TTC549 (cell line): ENCODE results near the gene POLR1G.
"Not testable (repeated sequence)": the region's sequence is repeated elsewhere in the genome, so short reads cannot be mapped to it uniquely, and the experiment has no call there.

Experiments
- FAIRE-seq: peaks from 2 replicates; lab custom pipeline; 2012; peaks lifted over from hg19 to GRCh38; lab: Jason Lieb, UNC

The POLR1G gene

GRCh38 chr19:45395821-45396617 lies 10.4 kb upstream of the POLR1G start:
- no peak for FAIRE-seq

GRCh38 chr19:45400192-45400591 lies 6.3 kb upstream of the POLR1G start:
- no peak for FAIRE-seq

GRCh38 chr19:45401815-45402214 lies 4.6 kb upstream of the POLR1G start:
- no peak for FAIRE-seq

GRCh38 chr19:45402298-45403061 lies 4.0 kb upstream of the POLR1G start:
- FAIRE-seq, result no peak

GRCh38 chr19:45403272-45403671 lies 3.2 kb upstream of the POLR1G start:
- FAIRE-seq, result no peak

GRCh38 chr19:45403781-45404556 lies 2.5 kb upstream of the POLR1G start:
- no peak for FAIRE-seq

GRCh38 chr19:45404557-45405434 lies 1.6 kb upstream of the POLR1G start, which contains the start of gene PPP1R13L:
PPP1R13L (minus strand) TSS chr19:45405069; CDS start chr19:45398318, 6,751 bp downstream.
- FAIRE-seq, result no peak

- no peak for FAIRE-seq
Observed at GRCh38 chr19:45405435-45406225, 814 bp upstream of the POLR1G start.

- no peak for FAIRE-seq
Observed at GRCh38 chr19:45407091-45407375, 589 bp downstream of the POLR1G start.

GRCh38 chr19:45407585-45407984 lies 1.1 kb downstream of the POLR1G start:
- FAIRE-seq, result not testable (repeated sequence)

- no peak for FAIRE-seq
Observed at GRCh38 chr19:45408121-45408520, 1.7 kb downstream of the POLR1G start.

GRCh38 chr19:45408830-45409556 lies 2.5 kb downstream of the POLR1G start:
- no peak for FAIRE-seq

GRCh38 chr19:45409557-45409920 lies 3.1 kb downstream of the POLR1G start:
- no peak for FAIRE-seq

- FAIRE-seq, result not testable (repeated sequence)
Observed at GRCh38 chr19:45410330-45410729, 3.9 kb downstream of the POLR1G start.

- no peak for FAIRE-seq
Observed at GRCh38 chr19:45413497-45413896, 7.1 kb downstream of the POLR1G start.

GRCh38 chr19:45414468-45414867 lies 8.0 kb downstream of the POLR1G start:
- FAIRE-seq, result no peak

GRCh38 chr19:45417151-45417550 lies 10.7 kb downstream of the POLR1G start:
- FAIRE-seq, result no peak

- FAIRE-seq, result no peak
Observed at GRCh38 chr19:45418802-45419201, 12.4 kb downstream of the POLR1G start.

- FAIRE-seq, result no peak
Observed at GRCh38 chr19:45419396-45419795, 13.0 kb downstream of the POLR1G start.

- no peak for FAIRE-seq
Observed at GRCh38 chr19:45419895-45420294, 13.5 kb downstream of the POLR1G start.
